ENCODE measurements around the gene CGNL1.
A peak's percentile ranks its signal among the peaks of the same experiment; 100 is the strongest.

CGNL1 gene

DNA sequence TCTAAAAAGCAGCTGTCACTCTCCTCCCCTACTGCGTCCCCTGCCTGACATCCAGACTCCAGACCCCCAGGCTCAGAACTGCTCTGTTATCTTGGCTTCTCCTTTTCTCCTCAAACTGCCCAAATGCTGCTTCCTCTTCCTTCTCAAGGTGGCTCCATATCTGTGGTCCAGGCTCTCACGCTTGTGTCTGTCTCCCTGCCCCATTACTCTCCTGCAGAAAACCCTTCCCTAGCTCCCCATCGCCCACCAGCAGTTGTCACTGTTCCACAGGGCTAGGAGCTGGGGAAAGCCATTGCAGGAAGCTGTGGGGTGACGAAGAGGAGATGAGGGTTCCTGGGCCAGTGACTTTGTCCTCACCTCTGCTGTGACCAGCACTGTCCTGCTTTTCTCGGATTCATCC, 30.7 kb upstream of the CGNL1 start:
- Histone ChIP-seq H3K36me3 (ENCODE audit: insufficient read depth, low read length) (no peaks in the 10 kb centered on the region), H3K79me2 (ENCODE audit: insufficient read depth, low read length) (no peaks in the 10 kb centered on the region), H3K9ac (ENCODE audit: low read depth, low read length, poor library complexity, severe bottlenecking) (no peak overlapping the region), H3F3A (ENCODE audit: low read depth) (no peaks in the 10 kb centered on the region), H3K4me2 (ENCODE audit: low read depth, low read length, poor library complexity, severe bottlenecking) (no peak overlapping the region), H3K9me3 (ENCODE audit: insufficient read depth, low read depth, low read length) (no peaks in the 10 kb centered on the region), H2AFZ (ENCODE audit: low read length) (no peak overlapping the region), H3K27me3 (ENCODE audit: insufficient read depth, low read length, poor library complexity, severe bottlenecking) (no peaks in the 10 kb centered on the region), H3K4me1 (ENCODE audit: insufficient read depth, low read length, poor library complexity, severe bottlenecking) (no peaks in the 10 kb centered on the region), H4K20me1 (ENCODE audit: insufficient read depth, low read length, poor library complexity, severe bottlenecking) (no peaks in the 10 kb centered on the region), H3K4me3 (ENCODE audit: low read length, poor library complexity, severe bottlenecking) (no peak overlapping the region), H3K9me2 (replicated peaks; ENCODE audit: low read depth, low read length) (no peaks in the 10 kb centered on the region)
- no peak for TF ChIP-seq EZH2phosphoT487 (IDR thresholded peaks at IDR 0.05; ENCODE audit: borderline replicate concordance)
- TF ChIP-seq, protein P1, sequence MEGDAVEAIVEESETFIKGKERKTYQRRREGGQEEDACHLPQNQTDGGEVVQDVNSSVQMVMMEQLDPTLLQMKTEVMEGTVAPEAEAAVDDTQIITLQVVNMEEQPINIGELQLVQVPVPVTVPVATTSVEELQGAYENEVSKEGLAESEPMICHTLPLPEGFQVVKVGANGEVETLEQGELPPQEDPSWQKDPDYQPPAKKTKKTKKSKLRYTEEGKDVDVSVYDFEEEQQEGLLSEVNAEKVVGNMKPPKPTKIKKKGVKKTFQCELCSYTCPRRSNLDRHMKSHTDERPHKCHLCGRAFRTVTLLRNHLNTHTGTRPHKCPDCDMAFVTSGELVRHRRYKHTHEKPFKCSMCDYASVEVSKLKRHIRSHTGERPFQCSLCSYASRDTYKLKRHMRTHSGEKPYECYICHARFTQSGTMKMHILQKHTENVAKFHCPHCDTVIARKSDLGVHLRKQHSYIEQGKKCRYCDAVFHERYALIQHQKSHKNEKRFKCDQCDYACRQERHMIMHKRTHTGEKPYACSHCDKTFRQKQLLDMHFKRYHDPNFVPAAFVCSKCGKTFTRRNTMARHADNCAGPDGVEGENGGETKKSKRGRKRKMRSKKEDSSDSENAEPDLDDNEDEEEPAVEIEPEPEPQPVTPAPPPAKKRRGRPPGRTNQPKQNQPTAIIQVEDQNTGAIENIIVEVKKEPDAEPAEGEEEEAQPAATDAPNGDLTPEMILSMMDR (conservative IDR thresholded peaks at IDR 0.05; ENCODE audit: low read length) = peak; percentile 43

- Histone ChIP-seq H3K9me2 (replicated peaks; ENCODE audit: low read depth, low read length) (no peaks in the 10 kb centered on the region), H3F3A (ENCODE audit: low read depth) (no peaks in the 10 kb centered on the region), H2AFZ (ENCODE audit: low read length) (no peak overlapping the region), H3K79me2 (ENCODE audit: insufficient read depth, low read length) (no peaks in the 10 kb centered on the region), H3K9me3 (ENCODE audit: insufficient read depth, low read depth, low read length) (no peaks in the 10 kb centered on the region), H3K36me3 (ENCODE audit: insufficient read depth, low read length) (no peaks in the 10 kb centered on the region), H3K9ac (ENCODE audit: low read depth, low read length, poor library complexity, severe bottlenecking) (no peak overlapping the region), H4K20me1 (ENCODE audit: insufficient read depth, low read length, poor library complexity, severe bottlenecking) (no peaks in the 10 kb centered on the region), H3K27me3 (ENCODE audit: insufficient read depth, low read length, poor library complexity, severe bottlenecking) (no peaks in the 10 kb centered on the region), H3K4me3 (ENCODE audit: low read length, poor library complexity, severe bottlenecking) (no peak overlapping the region), H3K4me1 (ENCODE audit: insufficient read depth, low read length, poor library complexity, severe bottlenecking) (no peaks in the 10 kb centered on the region), H3K4me2 (ENCODE audit: low read depth, low read length, poor library complexity, severe bottlenecking) (no peak overlapping the region)
- TF ChIP-seq, protein P1 (conservative IDR thresholded peaks at IDR 0.05; ENCODE audit: low read length) = no peak
- TF ChIP-seq EZH2phosphoT487 (IDR thresholded peaks at IDR 0.05; ENCODE audit: borderline replicate concordance) = no peak
Observed at GRCh38 chr15:57348081-57348480, 28.2 kb upstream of the CGNL1 start.

GRCh38 chr15:57352535-57353316, 23.6 kb upstream of the CGNL1 start:
- Histone ChIP-seq H3F3A (ENCODE audit: low read depth) (no peaks in the 10 kb centered on the region), H3K4me1 (ENCODE audit: insufficient read depth, low read length, poor library complexity, severe bottlenecking) (no peaks in the 10 kb centered on the region), H3K9me2 (replicated peaks; ENCODE audit: low read depth, low read length) (no peaks in the 10 kb centered on the region), H3K4me3 (ENCODE audit: low read length, poor library complexity, severe bottlenecking) (no peak overlapping the region), H3K4me2 (ENCODE audit: low read depth, low read length, poor library complexity, severe bottlenecking) (no peak overlapping the region), H3K9me3 (ENCODE audit: insufficient read depth, low read depth, low read length) (no peaks in the 10 kb centered on the region), H3K27me3 (ENCODE audit: insufficient read depth, low read length, poor library complexity, severe bottlenecking) (no peaks in the 10 kb centered on the region), H3K9ac (ENCODE audit: low read depth, low read length, poor library complexity, severe bottlenecking) (no peak overlapping the region), H4K20me1 (ENCODE audit: insufficient read depth, low read length, poor library complexity, severe bottlenecking) (no peaks in the 10 kb centered on the region), H2AFZ (ENCODE audit: low read length) (no peak overlapping the region), H3K79me2 (ENCODE audit: insufficient read depth, low read length) (no peaks in the 10 kb centered on the region), H3K36me3 (ENCODE audit: insufficient read depth, low read length) (no peaks in the 10 kb centered on the region)
- TF ChIP-seq, protein P1 (conservative IDR thresholded peaks at IDR 0.05; ENCODE audit: low read length) = no peak
- no peak for TF ChIP-seq EZH2phosphoT487 (IDR thresholded peaks at IDR 0.05; ENCODE audit: borderline replicate concordance)

All from Loucy (cell line).